Subcutaneous preadipocyte (primary cell): Measurements from ENCODE around the gene TAAR2. TPM values are rescaled to one million over a fixed set of nuclear protein-coding genes. Genes with fewer than 3 reads are reported as not detected.

Experiments used
- total RNA-seq: library from RNA; depleted of rRNA; stranded (reverse); fragments of >200 nt; gene quantifications from 2 replicates; pipeline ENCODE4 v1.2.3, GENCODE V29; 2012

TAAR2 gene, protein sequence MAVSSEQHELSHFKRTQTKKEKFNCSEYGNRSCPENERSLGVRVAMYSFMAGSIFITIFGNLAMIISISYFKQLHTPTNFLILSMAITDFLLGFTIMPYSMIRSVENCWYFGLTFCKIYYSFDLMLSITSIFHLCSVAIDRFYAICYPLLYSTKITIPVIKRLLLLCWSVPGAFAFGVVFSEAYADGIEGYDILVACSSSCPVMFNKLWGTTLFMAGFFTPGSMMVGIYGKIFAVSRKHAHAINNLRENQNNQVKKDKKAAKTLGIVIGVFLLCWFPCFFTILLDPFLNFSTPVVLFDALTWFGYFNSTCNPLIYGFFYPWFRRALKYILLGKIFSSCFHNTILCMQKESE
- total RNA-seq = not detected in 2 replicates

GRCh38 chr6:132624175-132624574 lies at the start of gene TAAR2:
TSS of gene TAAR2 (minus strand) at chr6:132624275. CDS start at chr6:132624275, 0 bp downstream.

GRCh38 chr6:132659082-132659481 lies 35.0 kb upstream of the TAAR2 start, which contains the start of gene TAAR1:
TSS of gene TAAR1 (minus strand) at chr6:132659182. CDS start at chr6:132646003, 13,179 bp downstream.

DNA sequence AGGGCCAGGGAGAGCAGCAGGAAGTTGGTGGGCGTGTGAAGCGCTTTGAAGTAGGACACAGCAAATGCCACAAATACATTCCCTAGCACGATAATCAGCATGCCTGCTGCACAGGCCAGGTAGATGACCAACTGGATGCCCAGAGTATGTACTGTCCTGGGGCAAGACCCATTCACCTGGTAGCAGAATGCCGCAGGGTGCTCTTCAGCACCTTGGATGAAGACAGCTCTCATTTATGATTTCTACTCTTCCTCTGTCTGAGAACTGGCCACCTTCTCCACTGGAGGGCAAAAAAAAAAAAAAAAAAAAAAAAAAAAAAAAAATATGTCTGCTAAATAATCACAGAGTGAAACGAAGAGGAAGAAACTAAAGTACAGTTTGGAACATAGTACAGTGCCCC lies 34.6 kb downstream of the TAAR2 start, which contains the start of gene TAAR5:
TSS of gene TAAR5 (minus strand) at position 288 of the 400 bp plus-strand sequence. CDS start at position 233, 55 bp downstream.

DNA sequence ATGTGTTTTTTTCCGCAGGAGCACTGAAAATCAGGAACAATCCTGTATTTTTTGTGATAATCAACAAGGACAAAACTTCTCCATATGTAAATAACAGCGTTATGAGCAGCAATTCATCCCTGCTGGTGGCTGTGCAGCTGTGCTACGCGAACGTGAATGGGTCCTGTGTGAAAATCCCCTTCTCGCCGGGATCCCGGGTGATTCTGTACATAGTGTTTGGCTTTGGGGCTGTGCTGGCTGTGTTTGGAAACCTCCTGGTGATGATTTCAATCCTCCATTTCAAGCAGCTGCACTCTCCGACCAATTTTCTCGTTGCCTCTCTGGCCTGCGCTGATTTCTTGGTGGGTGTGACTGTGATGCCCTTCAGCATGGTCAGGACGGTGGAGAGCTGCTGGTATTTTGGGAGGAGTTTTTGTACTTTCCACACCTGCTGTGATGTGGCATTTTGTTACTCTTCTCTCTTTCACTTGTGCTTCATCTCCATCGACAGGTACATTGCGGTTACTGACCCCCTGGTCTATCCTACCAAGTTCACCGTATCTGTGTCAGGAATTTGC lies 53.8 kb downstream of the TAAR2 start, which contains the start of gene TAAR6:
TSS of gene TAAR6 (plus strand) at position 102 of the 557 bp plus-strand sequence. CDS start at position 102, 0 bp downstream.

Other genes with a start within 250 kb of the TAAR2 start
- 14.3 and 43.4 TPM in 2 replicates for gene MOXD1, start 222.8 kb downstream of the TAAR2 start, total RNA-seq
- gene STX7, start 111.2 kb downstream of the TAAR2 start, total RNA-seq = 16.9 and 17.2 TPM in 2 replicates
- not detected in 2 replicates for gene TAAR9, start 86.0 kb downstream of the TAAR2 start, total RNA-seq
- gene TAAR8, start 71.6 kb downstream of the TAAR2 start, total RNA-seq = not detected in 2 replicates
- gene TAAR6, start 54.0 kb downstream of the TAAR2 start, total RNA-seq = not detected in 2 replicates
- not detected in 2 replicates for gene TAAR5, start 34.5 kb downstream of the TAAR2 start, total RNA-seq
- gene TAAR1, start 34.9 kb upstream of the TAAR2 start, total RNA-seq = not detected in 2 replicates
- not detected in 2 replicates for gene VNN1, start 89.8 kb upstream of the TAAR2 start, total RNA-seq
- not detected in 2 replicates for gene VNN2, start 133.6 kb upstream of the TAAR2 start, total RNA-seq
- 6.1 and 7.3 TPM in 2 replicates for gene SLC18B1, start 174.4 kb upstream of the TAAR2 start, total RNA-seq
- gene RPS12, start 190.3 kb upstream of the TAAR2 start, total RNA-seq = 675 and 1,688 TPM in 2 replicates